GM03348 (cell line): ENCODE measurements around the gene DENND11.

Experiments
- DNase-seq: peaks from one replicate; pipeline ENCODE4 v3.0.0; 2012; ENCODE audit warnings: low spot score

DENND11 gene

GRCh38 chr7:141702047-141702567, at the start of gene DENND11:
Gene DENND11, minus strand, starts transcription at chr7:141702166. Its CDS starts 13 bp downstream, at chr7:141702153.
- DNase-seq: peak; percentile 95

GRCh38 chr7:141748396-141748795, 46.4 kb upstream of the DENND11 start:
- no peak for DNase-seq

- DNase-seq: no peak
These were observed 42.2 kb upstream of the DENND11 start for GRCh38 chr7:141744131-141744530.

- DNase-seq: no peak
These were observed 40.3 kb upstream of the DENND11 start for GRCh38 chr7:141742229-141742628.

GRCh38 chr7:141739250-141739649, 37.3 kb upstream of the DENND11 start:
- no peak for DNase-seq

- no peak for DNase-seq
These were observed 36.6 kb upstream of the DENND11 start for GRCh38 chr7:141738592-141739013.

- peak; percentile 91 for DNase-seq
These were observed 36.0 kb upstream of the DENND11 start, which contains the start of gene SSBP1 for GRCh38 chr7:141737836-141738591. Gene SSBP1, plus strand, starts transcription at chr7:141738358. Its CDS starts 809 bp downstream, at chr7:141739167.

- no peak for DNase-seq
These were observed 35.3 kb upstream of the DENND11 start for GRCh38 chr7:141737118-141737835.

GRCh38 chr7:141731476-141732149, 29.6 kb upstream of the DENND11 start:
- peak; percentile 13 for DNase-seq

GRCh38 chr7:141729020-141729419, 27.1 kb upstream of the DENND11 start:
- DNase-seq: no peak

- DNase-seq: no peak
These were observed 20.6 kb upstream of the DENND11 start for GRCh38 chr7:141722529-141722928.

GRCh38 chr7:141717450-141717849, 15.5 kb upstream of the DENND11 start:
- DNase-seq: no peak

GRCh38 chr7:141715794-141716689, 14.1 kb upstream of the DENND11 start:
- DNase-seq: no peak

GRCh38 chr7:141715018-141715417, 13.1 kb upstream of the DENND11 start:
- no peak for DNase-seq

- DNase-seq: no peak
These were observed 12.6 kb upstream of the DENND11 start for GRCh38 chr7:141714571-141714970.

GRCh38 chr7:141713890-141714289, 11.9 kb upstream of the DENND11 start:
- no peak for DNase-seq

- no peak for DNase-seq
These were observed 10.8 kb upstream of the DENND11 start for GRCh38 chr7:141712603-141713255.

- no peak for DNase-seq
These were observed 8.3 kb upstream of the DENND11 start for GRCh38 chr7:141710301-141710700.

GRCh38 chr7:141709749-141710148, 7.8 kb upstream of the DENND11 start:
- DNase-seq: no peak

GRCh38 chr7:141709318-141709717, 7.4 kb upstream of the DENND11 start:
- DNase-seq: no peak

GRCh38 chr7:141708351-141708750, 6.4 kb upstream of the DENND11 start, which contains the start of gene WEE2:
Gene WEE2, plus strand, starts transcription at chr7:141708353. Its CDS starts 406 bp downstream, at chr7:141708759.
- DNase-seq: no peak
